H1 (cell line): Measurements from ENCODE around the gene TEK. TPM values are rescaled to one million over a fixed set of nuclear protein-coding genes. Genes with fewer than 3 reads are reported as not detected.

Source experiments
- CTCF ChIA-PET: fragments of 300-600 bp; sonication (Branson Sonifier 250); formaldehyde crosslinking; loops from one replicate; lab custom pipeline; 2021; ENCODE audit not compliant: partially characterized antibody; lab: Charles Lee
- POLR2A ChIA-PET: fragments of 300-600 bp; sonication (Branson Sonifier 250); formaldehyde crosslinking; loops from one replicate; lab custom pipeline; 2021; ENCODE audit warnings: inconsistent platforms; ENCODE audit not compliant: partially characterized antibody; lab: Charles Lee
- DNase-seq, 2 experiments: peaks; one replicate each; pipeline versions ENCODE4 v3.0.0 to v3.0.0-alpha.2; 2010 to 2022; ENCODE audit warnings: low spot score in 2 of 2, low read depth in 1 of 2, mixed read lengths in 1 of 2
- FAIRE-seq: peaks from 2 replicates; lab custom pipeline; 2011; peaks lifted over from hg19 to GRCh38; lab: Jason Lieb, UNC
- H2AFZ ChIP-seq: 2 replicates; pipeline ENCODE4 v1.8.1; 2012; ENCODE audit warnings: low read length, inconsistent platforms
- H2AK5ac ChIP-seq: 2 replicates; pipeline ENCODE4 v1.6.1; 2013; ENCODE audit warnings: low read depth, low read length
- H2BK120ac ChIP-seq: replicated peaks from 2 replicates; pipeline ENCODE3; 2013; ENCODE audit warnings: low read depth, low read length, inconsistent platforms
- H2BK12ac ChIP-seq: 2 replicates; pipeline ENCODE4 v1.6.1; 2013; ENCODE audit warnings: low read depth, low read length
- H2BK15ac ChIP-seq: 2 replicates; pipeline ENCODE4 v1.6.1; 2013; ENCODE audit warnings: low read length
- H2BK20ac ChIP-seq: 2 replicates; pipeline ENCODE4 v1.6.1; 2013; ENCODE audit warnings: low read length
- H2BK5ac ChIP-seq: 2 replicates; pipeline ENCODE4 v1.6.1; 2013; ENCODE audit warnings: low read depth, low read length
- H3K14ac ChIP-seq: 2 replicates; pipeline ENCODE4 v1.6.1; 2013; ENCODE audit warnings: inconsistent platforms; ENCODE audit not compliant: insufficient read length
- H3K18ac ChIP-seq: 2 replicates; pipeline ENCODE4 v1.6.1; 2013; ENCODE audit warnings: low read length; ENCODE audit errors: extremely low read depth
- H3K23ac ChIP-seq: 2 replicates; pipeline ENCODE4 v1.6.1; 2013; ENCODE audit warnings: inconsistent platforms; ENCODE audit not compliant: insufficient read length
- H3K23me2 ChIP-seq: 2 replicates; pipeline ENCODE4 v1.6.1; 2013; ENCODE audit warnings: low read depth, low read length
- H3K27ac ChIP-seq: 2 replicates; pipeline ENCODE4 v1.6.1; 2011; ENCODE audit warnings: low read depth, low read length, inconsistent platforms
- H3K27me3 ChIP-seq, 4 experiments: replicated peaks in 1 of 4; 1 replicate in 1 of 4; 2 replicates in 3 of 4; pipeline versions ENCODE4 v1.6.1 to v1.8.1; 2011 to 2013; ENCODE audit warnings: low read length in 3 of 4, mild to moderate bottlenecking in 3 of 4, inconsistent platforms in 2 of 4, mixed read lengths in 2 of 4, moderate library complexity in 1 of 4; ENCODE audit not compliant: control insufficient read depth in 3 of 4, insufficient read depth in 3 of 4; ENCODE audit errors: extremely low read depth in 1 of 4
- H3K36me3 ChIP-seq, 4 experiments: 2 replicates each; pipeline versions ENCODE4 v1.6.1 to v1.8.1; 2011 to 2013; ENCODE audit warnings: mild to moderate bottlenecking in 4 of 4, low read length in 3 of 4, moderate library complexity in 2 of 4, control low read depth in 1 of 4, inconsistent platforms in 1 of 4; ENCODE audit not compliant: insufficient read depth in 4 of 4, control insufficient read depth in 2 of 4
- H3K4ac ChIP-seq: replicated peaks from 2 replicates; pipeline ENCODE3; 2013; ENCODE audit warnings: low read length, low read depth, mixed read lengths, inconsistent platforms; ENCODE audit not compliant: insufficient read length
- H3K4me1 ChIP-seq, 4 experiments: replicated peaks in 1 of 4; 1 replicate in 1 of 4; 2 replicates in 3 of 4; pipeline versions ENCODE4 v1.6.1 to v1.8.1; 2011 to 2013; ENCODE audit warnings: low read length in 3 of 4, inconsistent platforms in 2 of 4, mixed read lengths in 1 of 4; ENCODE audit not compliant: insufficient read depth in 4 of 4, control insufficient read depth in 3 of 4
- H3K4me2 ChIP-seq, 2 experiments: 2 replicates each; pipeline versions ENCODE4 v1.6.1 to v1.8.1; 2011 to 2013; ENCODE audit warnings: low read depth in 2 of 2, low read length in 2 of 2, control low read depth in 1 of 2, inconsistent platforms in 1 of 2, mild to moderate bottlenecking in 1 of 2; ENCODE audit not compliant: insufficient read depth in 1 of 2
- H3K4me3 ChIP-seq, 4 experiments: fragments of 200-600, 300-600 bp in 1 of 4; sonication (generic), shearing (Covaris generic), sonication (Bioruptor Twin) in 1 of 4; 2 replicates each; pipeline versions ENCODE4 v1.5.1 to v1.8.1; 2011 to 2016; ENCODE audit warnings: low read length in 4 of 4, low read depth in 3 of 4, control low read depth in 2 of 4, inconsistent platforms in 2 of 4, mild to moderate bottlenecking in 2 of 4, mixed read lengths in 1 of 4, moderate library complexity in 1 of 4; ENCODE audit not compliant: insufficient read depth in 2 of 4; ENCODE audit errors: extremely low read depth in 1 of 4
- H3K56ac ChIP-seq: replicated peaks from 2 replicates; pipeline ENCODE3; 2013; ENCODE audit warnings: low read depth, mild to moderate bottlenecking, mixed read lengths, low read length, inconsistent platforms; ENCODE audit not compliant: insufficient read length
- H3K79me1 ChIP-seq: 2 replicates; pipeline ENCODE4 v1.6.1; 2013; ENCODE audit warnings: low read depth, low read length, control low read depth
- H3K79me2 ChIP-seq, 2 experiments: 2 replicates each; pipeline versions ENCODE4 v1.6.1 to v1.8.1; 2012 to 2013; ENCODE audit warnings: low read length in 2 of 2, mild to moderate bottlenecking in 2 of 2, inconsistent platforms in 1 of 2; ENCODE audit not compliant: insufficient read depth in 2 of 2, control insufficient read depth in 1 of 2
- H3K9ac ChIP-seq, 4 experiments: replicated peaks in 1 of 4; 1 replicate in 1 of 4; 2 replicates in 3 of 4; pipeline versions ENCODE4 v1.6.1 to v1.8.1; 2011 to 2013; ENCODE audit warnings: low read depth in 3 of 4, low read length in 3 of 4, control low read depth in 2 of 4, mild to moderate bottlenecking in 2 of 4, moderate library complexity in 2 of 4, inconsistent platforms in 1 of 4; ENCODE audit errors: extremely low read depth in 1 of 4
- H3K9me3 ChIP-seq, 2 experiments: 2 replicates each; pipeline versions ENCODE4 v1.6.1 to v1.8.1; 2012 to 2013; ENCODE audit warnings: mild to moderate bottlenecking in 2 of 2, moderate library complexity in 2 of 2, control low read depth in 1 of 2, inconsistent platforms in 1 of 2, low read depth in 1 of 2, low read length in 1 of 2, mixed read lengths in 1 of 2; ENCODE audit not compliant: insufficient read depth in 2 of 2
- H4K20me1 ChIP-seq, 2 experiments: replicated peaks in 1 of 2; 2 replicates each; pipeline versions ENCODE3 to v1.8.1; 2011 to 2013; ENCODE audit warnings: inconsistent platforms in 2 of 2, low read length in 2 of 2, mild to moderate bottlenecking in 1 of 2; ENCODE audit not compliant: insufficient read depth in 2 of 2, control insufficient read depth in 1 of 2
- H4K5ac ChIP-seq: 2 replicates; pipeline ENCODE4 v1.6.1; 2013; ENCODE audit warnings: low read length, low read depth, mixed read lengths, inconsistent platforms; ENCODE audit not compliant: insufficient read length
- H4K8ac ChIP-seq: 2 replicates; pipeline ENCODE4 v1.8.0; 2013; ENCODE audit warnings: mild to moderate bottlenecking, moderate library complexity, low read length, inconsistent platforms; ENCODE audit not compliant: insufficient read depth; ENCODE audit errors: extremely low read depth
- H4K91ac ChIP-seq: replicated peaks from 2 replicates; pipeline ENCODE3; 2013; ENCODE audit warnings: low read length, mixed read lengths, inconsistent platforms; ENCODE audit not compliant: insufficient read length
- CBX8 ChIP-seq: fragments of 300-800, 300-1000 bp; sonication (generic); IDR thresholded peaks from 2 replicates; pipeline ENCODE4 v1.7.1; 2016; ENCODE audit warnings: low read depth, low read length, borderline replicate concordance
- EZH2 ChIP-seq: fragments of 200-600 bp; sonication (generic); IDR thresholded peaks from 2 replicates; pipeline ENCODE4 v1.7.1; 2012; ENCODE audit warnings: low read depth, mild to moderate bottlenecking, moderate library complexity, low read length, inconsistent platforms; ENCODE audit not compliant: severe bottlenecking
- HDAC6 ChIP-seq: IDR thresholded peaks from one replicate; pipeline ENCODE4 v1.7.1; 2012; ENCODE audit warnings: low read depth, mild to moderate bottlenecking, inconsistent platforms, low read length, moderate library complexity
- KDM4A ChIP-seq: IDR thresholded peaks from one replicate; pipeline ENCODE4 v1.7.1; 2012; ENCODE audit warnings: low read depth, mild to moderate bottlenecking, moderate library complexity, low read length, inconsistent platforms; ENCODE audit not compliant: severe bottlenecking
- MAFK ChIP-seq: IDR thresholded peaks from 2 replicates; pipeline ENCODE4 v1.6.1; 2012; ENCODE audit warnings: low read depth, mild to moderate bottlenecking, improper control_type of control experiment, low read length
- RXRA ChIP-seq: IDR thresholded peaks from 2 replicates; pipeline ENCODE4 v1.6.1; 2011; ENCODE audit warnings: low read depth, mild to moderate bottlenecking, low read length, moderate library complexity; ENCODE audit not compliant: insufficient read depth
- SIRT6 ChIP-seq: IDR thresholded peaks from one replicate; pipeline ENCODE4 v1.7.1; 2012; ENCODE audit warnings: low read length, inconsistent platforms
- SP2 ChIP-seq: IDR thresholded peaks from 2 replicates; pipeline ENCODE4 v1.6.1; 2012; ENCODE audit warnings: mild to moderate bottlenecking, low read length, inconsistent platforms
- SP4 ChIP-seq: IDR thresholded peaks from 2 replicates; pipeline ENCODE4 v1.6.1; 2012; ENCODE audit warnings: low read length, inconsistent platforms
- TBP ChIP-seq: IDR thresholded peaks from 2 replicates; pipeline ENCODE4 v1.6.1; 2011; ENCODE audit warnings: low read depth, low read length, improper control_type of control experiment
- WGBS, 2 experiments: shearing (Covaris generic) in 1 of 2; methylation state at CpG; one replicate each; pipeline versions ENCODE4 v1.1.6 to v1.1.7; 2013 to 2015; ENCODE audit warnings: low lambda C conversion rate in 2 of 2, mixed read lengths in 2 of 2, inconsistent platforms in 1 of 2, low coverage in 1 of 2, missing lambda C conversion rate in 1 of 2; ENCODE audit not compliant: insufficient replicate concordance in 2 of 2, insufficient coverage in 1 of 2, insufficient read length in 1 of 2; ENCODE audit errors: extremely low coverage in 1 of 2, missing lambda C conversion rate in 1 of 2; 5-methylcytosine and 5-hydroxymethylcytosine counted together
- polyA plus RNA-seq, 7 experiments: library from polyadenylated mRNA; depleted of rRNA in 3 of 7; stranded (reverse) in 5 of 7; unstranded in 2 of 7; fragments of >200 nt in 5 of 7; fragments of 200-250 nt in 2 of 7; gene quantifications; 1 replicate in 5 of 7; 2 replicates in 1 of 7; 4 replicates in 1 of 7; pipeline versions ENCODE4 v1.2.1 to v1.2.3, GENCODE V29; 2011 to 2013; ENCODE audit warnings: missing spikeins in 2 of 7, mixed read lengths in 2 of 7
- total RNA-seq: library from RNA; stranded (reverse); fragmentation: NEBNext Ultra II Directional; extraction: Animal tissue kit (Norgen Biotek cat#: 25700); gene quantifications from 2 replicates; pipeline ENCODE4 v1.2.1, GENCODE V29; 2021

Gene TEK
- total and polyA plus RNA-seq, 2 of the 8 experiments (the other 6 are each of a cell fraction or from before 2014, with no cell fraction given) = 11.0 to 35.8 TPM

GRCh38 chr9:27272103-27272502 lies 163.1 kb downstream of the TEK start:
- Histone ChIP-seq H3K36me3 (no peaks in the 10 kb centered on the region), H4K8ac (no peak overlapping the region), H2AK5ac (no peak overlapping the region), H3K4me2 (no peak overlapping the region), H4K91ac (no peak overlapping the region), H3K79me1 (no peaks in the 10 kb centered on the region), H2BK12ac (no peak overlapping the region), H3K4ac (no peak overlapping the region), H3K27ac (no peak overlapping the region), H3K4me3 (no peak overlapping the region), H3K4me1 (no peaks in the 10 kb centered on the region), H3K79me2 (no peaks in the 10 kb centered on the region), H3K56ac (no peak overlapping the region), H2AFZ (no peak overlapping the region), H4K20me1 (no peaks in the 10 kb centered on the region), H3K23ac (no peak overlapping the region), H3K27me3 (no peaks in the 10 kb centered on the region), H3K18ac (no peak overlapping the region), H3K23me2 (no peaks in the 10 kb centered on the region), H2BK20ac (no peak overlapping the region), H2BK120ac (no peak overlapping the region), H3K14ac (no peak overlapping the region), H2BK15ac (no peak overlapping the region), H3K9me3 (no peaks in the 10 kb centered on the region), H3K9ac (no peak overlapping the region), H2BK5ac (no peak overlapping the region), H4K5ac (no peak overlapping the region)
- TF ChIP-seq RXRA (no peak), SP2 (no peak), CBX8 (no peak), TBP (no peak), HDAC6 (no peak), MAFK (no peak), KDM4A (no peak), SIRT6 (no peak), EZH2 (no peak), SP4 (no peak)
- WGBS, 2 experiments = 95% methylated on average over 2 of the region's 2 CpGs; no CpG with 5 or more reads in 1 of the 2 experiments
- DNase-seq (no peak), FAIRE-seq (no peak)
- CTCF ChIA-PET = interaction anchor here (1.0 to 1.8 kb wide), 3 partner anchors 16 to 264 kb away, joined by 3 to 5 read pairs (median 3); no protein-coding TSS in a partner anchor
- POLR2A ChIA-PET = no interaction called here
